ENCODE measurements around the gene TSC22D2.
"Not testable (repeated sequence)": the region's sequence is repeated elsewhere in the genome, so short reads cannot be mapped to it uniquely, and the experiment has no call there.

TSC22D2 gene

GRCh38 chr3:150446470-150446977 is 38.4 kb downstream of the TSC22D2 start:
- DNase-seq: no peak

GRCh38 chr3:150447084-150447483 is 39.0 kb downstream of the TSC22D2 start:
- DNase-seq: no peak

GRCh38 chr3:150447631-150448465 is 39.8 kb downstream of the TSC22D2 start:
- DNase-seq: no peak

GRCh38 chr3:150449169-150449721 is 41.1 kb downstream of the TSC22D2 start:
- no peak for DNase-seq

GRCh38 chr3:150450916-150451315 is 42.8 kb downstream of the TSC22D2 start:
- no peak for DNase-seq

GRCh38 chr3:150451329-150452048 is 43.4 kb downstream of the TSC22D2 start:
- no peak for DNase-seq

- no peak for DNase-seq
Observed at GRCh38 chr3:150453353-150453752, 45.3 kb downstream of the TSC22D2 start.

- no peak for DNase-seq
Observed at GRCh38 chr3:150454085-150454484, 46.0 kb downstream of the TSC22D2 start.

GRCh38 chr3:150454622-150455021 is 46.5 kb downstream of the TSC22D2 start:
- DNase-seq: no peak

- no peak for DNase-seq
Observed at GRCh38 chr3:150455341-150455740, 47.2 kb downstream of the TSC22D2 start.

- no peak for DNase-seq
Observed at GRCh38 chr3:150458001-150458400, 49.9 kb downstream of the TSC22D2 start.

GRCh38 chr3:150460484-150460883 is 52.4 kb downstream of the TSC22D2 start:
- no peak for DNase-seq

GRCh38 chr3:150461399-150461798 is 53.3 kb downstream of the TSC22D2 start:
- DNase-seq: no peak

GRCh38 chr3:150462108-150462507 is 54.0 kb downstream of the TSC22D2 start:
- no peak for DNase-seq

- DNase-seq: no peak
Observed at GRCh38 chr3:150464684-150465083, 56.6 kb downstream of the TSC22D2 start.

GRCh38 chr3:150467381-150467780 is 59.3 kb downstream of the TSC22D2 start:
- DNase-seq: no peak

GRCh38 chr3:150469031-150469930 is 61.2 kb downstream of the TSC22D2 start:
- peak in 4 of 56 donors; percentile 2 to 13 (median 6) for DNase-seq

- DNase-seq: no peak
Observed at GRCh38 chr3:150469931-150470740, 62.0 kb downstream of the TSC22D2 start.

GRCh38 chr3:150472421-150472820 is 64.3 kb downstream of the TSC22D2 start:
- no peak for DNase-seq

GRCh38 chr3:150473161-150473560 is 65.1 kb downstream of the TSC22D2 start:
- DNase-seq: not testable (repeated sequence)
